ENCODE data around the gene ACP1.

ACP1 gene

GRCh38 chr2:278927-279320, 14.2 kb downstream of the ACP1 start:
- H3K27ac ChIP-seq = no peak overlapping the region
- DNase-seq = no peak
- no peak overlapping the region for H3K4me3 ChIP-seq (ENCODE audit: low read depth, low read length)
- no peaks in the 10 kb centered on the region for H3K27me3 ChIP-seq (ENCODE audit: insufficient read depth, low read depth, severe bottlenecking)
- no peaks in the 10 kb centered on the region for H3K9me3 ChIP-seq (ENCODE audit: severe bottlenecking)
- H3K36me3 ChIP-seq = peaks cover 81% of the 10 kb centered on the region
- no peak for TF ChIP-seq CTCF (IDR thresholded peaks at IDR 0.05; ENCODE audit: low read depth, low read length)

GRCh38 chr2:279366-279765, 14.6 kb downstream of the ACP1 start:
- Histone ChIP-seq H3K36me3 (peaks cover 76% of the 10 kb centered on the region), H3K9me3 (ENCODE audit: severe bottlenecking) (no peaks in the 10 kb centered on the region), H3K27ac (no peak overlapping the region), H3K27me3 (ENCODE audit: insufficient read depth, low read depth, severe bottlenecking) (no peaks in the 10 kb centered on the region), H3K4me3 (ENCODE audit: low read depth, low read length) (no peak overlapping the region)
- DNase-seq = no peak
- no peak for TF ChIP-seq CTCF (IDR thresholded peaks at IDR 0.05; ENCODE audit: low read depth, low read length)

- H3K36me3 ChIP-seq = peaks cover 69% of the 10 kb centered on the region
- H3K9me3 ChIP-seq (ENCODE audit: severe bottlenecking) = no peaks in the 10 kb centered on the region
- no peaks in the 10 kb centered on the region for H3K27me3 ChIP-seq (ENCODE audit: insufficient read depth, low read depth, severe bottlenecking)
- H3K4me3 ChIP-seq (ENCODE audit: low read depth, low read length) = no peak overlapping the region
- no peak overlapping the region for H3K27ac ChIP-seq
- no peak for DNase-seq
- TF ChIP-seq CTCF (IDR thresholded peaks at IDR 0.05; ENCODE audit: low read depth, low read length) = no peak
Measured at GRCh38 chr2:279956-280649, 15.4 kb downstream of the ACP1 start.

GRCh38 chr2:280650-281110, 15.9 kb downstream of the ACP1 start:
- peaks cover 2% of the 10 kb centered on the region for H3K27me3 ChIP-seq (ENCODE audit: insufficient read depth, low read depth, severe bottlenecking)
- no peak overlapping the region for H3K4me3 ChIP-seq (ENCODE audit: low read depth, low read length)
- H3K27ac ChIP-seq = no peak overlapping the region
- H3K36me3 ChIP-seq = peaks cover 63% of the 10 kb centered on the region
- TF ChIP-seq CTCF (IDR thresholded peaks at IDR 0.05; ENCODE audit: low read depth, low read length) = no peak
- no peaks in the 10 kb centered on the region for H3K9me3 ChIP-seq (ENCODE audit: severe bottlenecking)
- no peak for DNase-seq

- no peak for TF ChIP-seq CTCF (IDR thresholded peaks at IDR 0.05; ENCODE audit: low read depth, low read length)
- H3K9me3 ChIP-seq (ENCODE audit: severe bottlenecking) = no peaks in the 10 kb centered on the region
- no peak for DNase-seq
- peaks cover 56% of the 10 kb centered on the region for H3K36me3 ChIP-seq
- no peak overlapping the region for H3K4me3 ChIP-seq (ENCODE audit: low read depth, low read length)
- peaks cover 9% of the 10 kb centered on the region for H3K27me3 ChIP-seq (ENCODE audit: insufficient read depth, low read depth, severe bottlenecking)
- H3K27ac ChIP-seq = no peak overlapping the region
Measured at GRCh38 chr2:281381-281780, 16.6 kb downstream of the ACP1 start.
